GM12878 (cell line): ENCODE measurements around the gene NPAS2. TPM values are rescaled to one million over a fixed set of nuclear protein-coding genes. Genes with fewer than 3 reads are reported as not detected.

ENCODE experiments used
- ATAC-seq: fragments of 200-7000 bp; cut with Tn5 transposase; 3 replicates; pipeline ENCODE4 v1.9.1; 2020; ENCODE audit warnings: mild to moderate bottlenecking, moderate library complexity
- BruUV-seq: library from RNA; stranded (reverse); fragments of 400-500 nt; replicated peaks from 2 replicates; lab custom pipeline; 2021; lab: Mats Ljungman, UMichigan
- CTCF ChIA-PET: fragments of 300-600 bp; sonication (Branson Sonifier 250); formaldehyde crosslinking; extraction: SDS; loops from one replicate; lab custom pipeline; 2021; ENCODE audit warnings: inconsistent platforms; lab: Yijun Ruan, JAX
- POLR2A ChIA-PET: fragments of 350-600 bp; formaldehyde crosslinking; extraction: SDS; loops from one replicate; lab custom pipeline; 2021; ENCODE audit warnings: inconsistent platforms; lab: Charles Lee
- RAD21 ChIA-PET: fragments of 300-600 bp; sonication (Branson Sonifier 250); formaldehyde crosslinking; loops from one replicate; lab custom pipeline; 2023; ENCODE audit warnings: antibody characterized with exemption; ENCODE audit not compliant: unreplicated experiment; lab: Charles Lee
- SMC1A ChIA-PET: fragments of 300-600 bp; sonication (Branson Sonifier 250); formaldehyde crosslinking; loops from one replicate; lab custom pipeline; 2023; ENCODE audit not compliant: unreplicated experiment, uncharacterized antibody; lab: Charles Lee
- DNase-seq: peaks from one replicate; pipeline ENCODE4 v3.0.0-alpha.2; 2011; ENCODE audit warnings: low read depth, low spot score
- FAIRE-seq: peaks from 3 replicates; lab custom pipeline; 2011; peaks lifted over from hg19 to GRCh38; lab: Jason Lieb, UNC
- H2AFZ ChIP-seq: 2 replicates; pipeline ENCODE4 v1.6.0; 2011; ENCODE audit warnings: low read depth, low read length, control low read depth; ENCODE audit not compliant: control insufficient read depth
- H3K27ac ChIP-seq: 2 replicates; pipeline ENCODE4 v1.5.1; 2011; ENCODE audit warnings: control low read depth; ENCODE audit not compliant: control insufficient read depth, insufficient read depth
- H3K27me3 ChIP-seq, 2 experiments: replicated peaks in 1 of 2; 2 replicates each; pipeline versions ENCODE4 v1.6.0 to v1.6.1; 2011; ENCODE audit warnings: low read length in 1 of 2; ENCODE audit not compliant: control insufficient read depth in 2 of 2, insufficient read depth in 2 of 2
- H3K36me3 ChIP-seq, 2 experiments: 2 replicates each; pipeline ENCODE4 v1.5.1; 2011; ENCODE audit warnings: low read length in 1 of 2; ENCODE audit not compliant: control insufficient read depth in 2 of 2, insufficient read depth in 2 of 2
- H3K4me1 ChIP-seq: 2 replicates; pipeline ENCODE4 v1.6.1; 2011; ENCODE audit warnings: mild to moderate bottlenecking, low read length, moderate library complexity, mixed read lengths; ENCODE audit not compliant: control insufficient read depth, insufficient read depth
- H3K4me2 ChIP-seq: 2 replicates; pipeline ENCODE4 v1.6.0; 2011; ENCODE audit warnings: control low read depth; ENCODE audit not compliant: control insufficient read depth, insufficient read depth
- H3K4me3 ChIP-seq: fragments of 200-600 bp; sonication (generic); 2 replicates; pipeline ENCODE4 v1.5.1; 2016
- H3K79me2 ChIP-seq: 2 replicates; pipeline ENCODE4 v1.6.0; 2011; ENCODE audit warnings: low read length; ENCODE audit not compliant: control insufficient read depth, insufficient read depth
- H3K9ac ChIP-seq: 2 replicates; pipeline ENCODE4 v1.8.0; 2011; ENCODE audit warnings: low read length, control low read depth, mixed read lengths; ENCODE audit not compliant: control insufficient read depth, insufficient read depth
- H3K9me3 ChIP-seq: replicated peaks from 3 replicates; pipeline ENCODE4 v1.5.1; 2011; ENCODE audit warnings: mild to moderate bottlenecking, low read length; ENCODE audit not compliant: control insufficient read depth, insufficient read depth
- H4K20me1 ChIP-seq: 2 replicates; pipeline ENCODE4 v1.6.0; 2011; ENCODE audit not compliant: control insufficient read depth, insufficient read depth
- DPF2 ChIP-seq: fragments of 450-650 bp; IDR thresholded peaks from 2 replicates; pipeline ENCODE4 v1.6.1; 2017; ENCODE audit warnings: mild to moderate bottlenecking
- HCFC1 ChIP-seq: fragments of 150-350 bp; IDR thresholded peaks from 2 replicates; pipeline ENCODE4 v1.6.1; 2014; ENCODE audit warnings: low read length
- MTA3 ChIP-seq: IDR thresholded peaks from 2 replicates; pipeline ENCODE4 v1.6.1; 2012; ENCODE audit warnings: low read length, inconsistent platforms, borderline replicate concordance
- NKRF ChIP-seq: fragments of 450-650 bp; conservative IDR thresholded peaks from 2 replicates; pipeline ENCODE4 v1.6.1; 2017; ENCODE audit warnings: mild to moderate bottlenecking, moderate library complexity
- REST ChIP-seq: IDR thresholded peaks from 2 replicates; pipeline ENCODE4 v1.6.1; 2012; ENCODE audit warnings: mild to moderate bottlenecking, low read depth, low read length
- SKIL ChIP-seq: fragments of 450-650 bp; IDR thresholded peaks from 2 replicates; pipeline ENCODE4 v1.6.1; 2017; ENCODE audit warnings: mild to moderate bottlenecking, low read depth, inconsistent platforms; ENCODE audit not compliant: poor library complexity, severe bottlenecking
- ZBTB40 ChIP-seq: fragments of 450-650 bp; IDR thresholded peaks from 2 replicates; pipeline ENCODE4 v1.6.1; 2016; ENCODE audit warnings: mild to moderate bottlenecking, moderate library complexity, borderline replicate concordance
- WGBS: methylation state at CpG from one replicate; pipeline ENCODE4 v1.1.6; 2016; ENCODE audit warnings: low lambda C conversion rate; ENCODE audit not compliant: insufficient replicate concordance, insufficient coverage; ENCODE audit errors: missing lambda C conversion rate; 5-methylcytosine and 5-hydroxymethylcytosine counted together
- in situ Hi-C: fragments of 300-500 bp; cut with MboI; formaldehyde crosslinking; loops from 9 replicates; pipeline ENCODE4 v1.14.3; 2018; ENCODE audit warnings: mixed read lengths
- intact Hi-C: fragments of 100-400 bp; cut with micrococcal nuclease; formaldehyde crosslinking; loops from one replicate; pipeline ENCODE4 v1.14.2; 2022; ENCODE audit not compliant: unreplicated experiment
- polyA plus RNA-seq, 11 experiments: library from polyadenylated mRNA; depleted of rRNA in 4 of 11; unstranded in 6 of 11; stranded (reverse) in 5 of 11; fragments of >200 nt; fragmentation: Nextera tagmentation in 4 of 11; fragmentation: Illumina TruSeq in 1 of 11; extraction: Ambion mirVana in 4 of 11; extraction: Trizol in 1 of 11; gene quantifications; 1 replicate in 1 of 11; 2 replicates in 10 of 11; pipeline versions ENCODE4 v1.2.1 to v1.2.3, GENCODE V29; 2011 to 2016; ENCODE audit warnings: inconsistent platforms in 2 of 11, missing spikeins in 2 of 11, low read depth in 1 of 11
- total RNA-seq, 4 experiments: library from RNA; depleted of rRNA in 3 of 4; stranded (reverse); fragments of >200 nt in 3 of 4; fragmentation: Illumina TruSeq in 1 of 4; extraction: Trizol in 1 of 4; gene quantifications; 2 replicates each; pipeline versions ENCODE4 v1.2.1 to v1.2.3, GENCODE V29; 2013 to 2021

The NPAS2 gene
- total and polyA plus RNA-seq, 10 of the 15 experiments (the other 5 are each of a cell fraction or from before 2014, with no cell fraction given) = 0.08 TPM; not detected in 9

- ChIA-PET CTCF (no interaction called here), POLR2A (no interaction called here), SMC1A (no interaction called here), RAD21 (no interaction called here)
- H2AFZ ChIP-seq = no peak overlapping the region
- no peaks in the 10 kb centered on the region for H4K20me1 ChIP-seq
- 89% methylated on average over 6 of the region's 6 CpGs for WGBS
- H3K9ac ChIP-seq = no peak overlapping the region
- H3K4me3 ChIP-seq = no peak overlapping the region
- no TSS peak for BruUV-seq
- intact Hi-C loops = no loop called here
- ATAC-seq = no peak
- H3K27ac ChIP-seq = no peak overlapping the region
- DNase-seq = no peak
- FAIRE-seq = no peak
- peaks cover 12% of the 10 kb centered on the region for H3K79me2 ChIP-seq
- H3K4me1 ChIP-seq = peaks cover 4% of the 10 kb centered on the region
- H3K27me3 ChIP-seq = no peaks in the 10 kb centered on the region; a peak in 1 of 4 replicates
- no peak overlapping the region for H3K4me2 ChIP-seq
- H3K9me3 ChIP-seq = no peaks in the 10 kb centered on the region; the same call in 2 of the 3 replicates
- peaks cover 0 to 3% of the 10 kb centered on the region in 2 experiments; a peak in 1 of 4 replicates for H3K36me3 ChIP-seq
- in situ Hi-C loops = loop anchor here (10.0 kb wide), 1 partner anchor 403 kb away; no protein-coding TSS in a partner anchor
- TF ChIP-seq NKRF (no peak), DPF2 (no peak), HCFC1 (no peak), REST (no peak), MTA3 (no peak), SKIL (no peak), ZBTB40 (no peak)
These were observed 178.3 kb downstream of the NPAS2 start for GRCh38 chr2:100998235-100998573.
